Neural cell (in vitro differentiated cells): ENCODE data around the gene CEP120. TPM values are rescaled to one million over a fixed set of nuclear protein-coding genes. Genes with fewer than 3 reads are reported as not detected.
A peak's percentile ranks its signal among the peaks of the same experiment; 100 is the strongest.
"Not testable (repeated sequence)": the region's sequence is repeated elsewhere in the genome, so short reads cannot be mapped to it uniquely, and the experiment has no call there.

Source experiments
- H2AFZ ChIP-seq: fragments of 200-600, 300-800 bp; sonication (generic), shearing (Covaris generic); 2 replicates; pipeline ENCODE4 v1.6.0; 2014; ENCODE audit warnings: low read depth, mild to moderate bottlenecking, antibody characterized with exemption, low read length, moderate library complexity
- H3F3A ChIP-seq: fragments of 200-600 bp; shearing (Covaris generic); 2 replicates; pipeline ENCODE4 v1.6.1; 2016; ENCODE audit warnings: mild to moderate bottlenecking, moderate library complexity, mixed read lengths, antibody characterized with exemption, low read length; ENCODE audit not compliant: insufficient read depth, poor library complexity, severe bottlenecking
- H3K27ac ChIP-seq: fragments of 200-600, 300-800 bp; sonication (generic), shearing (Covaris generic); 2 replicates; pipeline ENCODE4 v1.5.1; 2014; ENCODE audit warnings: mild to moderate bottlenecking, low read length, moderate library complexity
- H3K27me3 ChIP-seq: fragments of 300-800, 200-600 bp; sonication (generic), shearing (Covaris generic); 2 replicates; pipeline ENCODE4 v1.6.0; 2014; ENCODE audit warnings: mild to moderate bottlenecking, low read depth, low read length, moderate library complexity; ENCODE audit not compliant: insufficient read depth
- H3K36me3 ChIP-seq: fragments of 300-800, 200-600 bp; sonication (generic), shearing (Covaris generic); 2 replicates; pipeline ENCODE4 v1.5.1; 2014; ENCODE audit warnings: mild to moderate bottlenecking, antibody characterized with exemption, low read length, moderate library complexity; ENCODE audit not compliant: insufficient read depth
- H3K4me2 ChIP-seq: fragments of 300-800, 200-600 bp; sonication (generic), shearing (Covaris generic); 2 replicates; pipeline ENCODE4 v1.6.0; 2014; ENCODE audit warnings: mild to moderate bottlenecking, low read length
- H3K4me3 ChIP-seq: fragments of 300-800, 200-600 bp; sonication (generic), shearing (Covaris generic); 2 replicates; pipeline ENCODE4 v1.5.1; 2014; ENCODE audit warnings: mild to moderate bottlenecking, low read length, moderate library complexity
- H3K79me2 ChIP-seq: fragments of 200-600 bp; shearing (Covaris generic); replicated peaks from 2 replicates; pipeline ENCODE4 v1.6.0; 2014; ENCODE audit warnings: mild to moderate bottlenecking, low read length, moderate library complexity; ENCODE audit not compliant: insufficient read depth
- H3K9ac ChIP-seq: fragments of 300-800, 200-600 bp; sonication (generic), shearing (Covaris generic); 2 replicates; pipeline ENCODE4 v1.6.1; 2016; ENCODE audit warnings: mild to moderate bottlenecking, low read length, mixed read lengths
- H3K9me2 ChIP-seq: fragments of 200-600 bp; shearing (Covaris generic); 2 replicates; pipeline ENCODE4 v1.6.1; 2016; ENCODE audit warnings: mild to moderate bottlenecking, low read length, mixed read lengths; ENCODE audit not compliant: insufficient read depth
- H3K9me3 ChIP-seq: fragments of 200-600, 300-800 bp; sonication (generic), shearing (Covaris generic); 2 replicates; pipeline ENCODE4 v1.6.1; 2016; ENCODE audit warnings: mild to moderate bottlenecking, mixed run types, low read length, moderate library complexity, mixed read lengths
- H4K20me1 ChIP-seq: fragments of 200-600 bp; shearing (Covaris generic); 2 replicates; pipeline ENCODE4 v1.6.1; 2016; ENCODE audit warnings: mild to moderate bottlenecking, mixed run types; ENCODE audit not compliant: insufficient read depth
- EP300 ChIP-seq: fragments of 450-650 bp; conservative IDR thresholded peaks from 2 replicates; pipeline ENCODE4 v1.6.1; 2014; ENCODE audit warnings: antibody characterized with exemption, mild to moderate bottlenecking, moderate library complexity; ENCODE audit not compliant: poor library complexity, severe bottlenecking
- EZH2 ChIP-seq: fragments of 200-600, 300-800 bp; shearing (Covaris generic), sonication (generic); IDR thresholded peaks from 2 replicates; pipeline ENCODE4 v1.6.1; 2014; ENCODE audit warnings: antibody characterized with exemption, low read length, borderline replicate concordance, mild to moderate bottlenecking; ENCODE audit not compliant: insufficient read depth, poor library complexity, severe bottlenecking
- MXI1 ChIP-seq: fragments of 450-650 bp; conservative IDR thresholded peaks from 2 replicates; pipeline ENCODE4 v1.6.1; 2014; ENCODE audit warnings: antibody characterized with exemption, mild to moderate bottlenecking; ENCODE audit not compliant: poor library complexity, severe bottlenecking
- POLR2AphosphoS5 ChIP-seq: IDR thresholded peaks from 2 replicates; pipeline ENCODE4 v1.6.1; 2012
- RAD21 ChIP-seq: fragments of 450-650 bp; conservative IDR thresholded peaks from 2 replicates; pipeline ENCODE4 v1.6.1; 2014; ENCODE audit warnings: antibody characterized with exemption, mild to moderate bottlenecking, moderate library complexity
- SMC3 ChIP-seq: fragments of 450-650 bp; conservative IDR thresholded peaks from 2 replicates; pipeline ENCODE4 v1.6.1; 2014; ENCODE audit warnings: antibody characterized with exemption, mild to moderate bottlenecking, moderate library complexity; ENCODE audit not compliant: poor library complexity
- TAF1 ChIP-seq: IDR thresholded peaks from 2 replicates; pipeline ENCODE4 v1.6.1; 2012; ENCODE audit warnings: low read depth
- polyA plus RNA-seq: library from polyadenylated mRNA; depleted of rRNA; stranded (reverse); fragments of >200 nt; gene quantifications from 2 replicates; pipeline ENCODE4 v1.2.3, GENCODE V29; 2014
- TF ChIP-seq, protein P1 (sequence below): fragments of 450-650 bp; IDR thresholded peaks from 2 replicates; pipeline ENCODE4 v1.5.1; 2014; ENCODE audit warnings: antibody characterized with exemption, mild to moderate bottlenecking, moderate library complexity; ENCODE audit not compliant: poor library complexity, severe bottlenecking
- TF ChIP-seq, protein P2 (sequence below): IDR thresholded peaks from 2 replicates; pipeline ENCODE4 v1.6.1; 2012; ENCODE audit warnings: borderline replicate concordance

Gene CEP120
- polyA plus RNA-seq, 1 donor from 2014 or later = 33.2 TPM

DNA sequence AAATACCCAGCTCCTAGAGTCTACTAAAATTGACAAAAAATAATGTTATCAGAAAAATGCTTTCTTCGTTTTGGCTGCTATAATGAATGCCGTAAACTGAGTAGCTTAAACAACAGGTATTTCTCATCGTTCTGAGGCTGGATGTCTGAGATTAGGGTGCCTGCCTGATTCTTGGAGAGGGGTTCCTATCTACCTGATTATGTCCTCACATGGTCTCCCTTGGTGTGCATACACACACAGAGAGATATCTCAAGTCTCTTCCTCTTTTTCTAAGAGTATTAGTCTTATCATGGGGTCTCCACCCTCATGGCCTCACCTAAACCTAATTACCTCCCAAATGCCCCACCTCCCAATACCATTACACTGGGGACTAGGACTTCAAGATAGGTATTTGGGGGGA, 48.2 kb upstream of the CEP120 start:
- Histone ChIP-seq H4K20me1 (no peaks in the 10 kb centered on the region), H3K9me2 (no peaks in the 10 kb centered on the region), H2AFZ (no peak overlapping the region), H3K27me3 (no peaks in the 10 kb centered on the region), H3K36me3 (no peaks in the 10 kb centered on the region), H3K9ac (no peak overlapping the region), H3K4me2 (no peak overlapping the region), H3K79me2 (no peaks in the 10 kb centered on the region), H3K9me3 (no peaks in the 10 kb centered on the region), H3F3A (no peaks in the 10 kb centered on the region), H3K4me3 (no peak overlapping the region), H3K27ac (peak overlapping the region; percentile 51)
- no peak for TF ChIP-seq MXI1
- TF ChIP-seq EP300 = no peak
- no peak for TF ChIP-seq TAF1
- TF ChIP-seq, protein P1, sequence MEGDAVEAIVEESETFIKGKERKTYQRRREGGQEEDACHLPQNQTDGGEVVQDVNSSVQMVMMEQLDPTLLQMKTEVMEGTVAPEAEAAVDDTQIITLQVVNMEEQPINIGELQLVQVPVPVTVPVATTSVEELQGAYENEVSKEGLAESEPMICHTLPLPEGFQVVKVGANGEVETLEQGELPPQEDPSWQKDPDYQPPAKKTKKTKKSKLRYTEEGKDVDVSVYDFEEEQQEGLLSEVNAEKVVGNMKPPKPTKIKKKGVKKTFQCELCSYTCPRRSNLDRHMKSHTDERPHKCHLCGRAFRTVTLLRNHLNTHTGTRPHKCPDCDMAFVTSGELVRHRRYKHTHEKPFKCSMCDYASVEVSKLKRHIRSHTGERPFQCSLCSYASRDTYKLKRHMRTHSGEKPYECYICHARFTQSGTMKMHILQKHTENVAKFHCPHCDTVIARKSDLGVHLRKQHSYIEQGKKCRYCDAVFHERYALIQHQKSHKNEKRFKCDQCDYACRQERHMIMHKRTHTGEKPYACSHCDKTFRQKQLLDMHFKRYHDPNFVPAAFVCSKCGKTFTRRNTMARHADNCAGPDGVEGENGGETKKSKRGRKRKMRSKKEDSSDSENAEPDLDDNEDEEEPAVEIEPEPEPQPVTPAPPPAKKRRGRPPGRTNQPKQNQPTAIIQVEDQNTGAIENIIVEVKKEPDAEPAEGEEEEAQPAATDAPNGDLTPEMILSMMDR = no peak
- TF ChIP-seq POLR2AphosphoS5 = no peak
- TF ChIP-seq RAD21 = no peak
- TF ChIP-seq, protein P2, sequence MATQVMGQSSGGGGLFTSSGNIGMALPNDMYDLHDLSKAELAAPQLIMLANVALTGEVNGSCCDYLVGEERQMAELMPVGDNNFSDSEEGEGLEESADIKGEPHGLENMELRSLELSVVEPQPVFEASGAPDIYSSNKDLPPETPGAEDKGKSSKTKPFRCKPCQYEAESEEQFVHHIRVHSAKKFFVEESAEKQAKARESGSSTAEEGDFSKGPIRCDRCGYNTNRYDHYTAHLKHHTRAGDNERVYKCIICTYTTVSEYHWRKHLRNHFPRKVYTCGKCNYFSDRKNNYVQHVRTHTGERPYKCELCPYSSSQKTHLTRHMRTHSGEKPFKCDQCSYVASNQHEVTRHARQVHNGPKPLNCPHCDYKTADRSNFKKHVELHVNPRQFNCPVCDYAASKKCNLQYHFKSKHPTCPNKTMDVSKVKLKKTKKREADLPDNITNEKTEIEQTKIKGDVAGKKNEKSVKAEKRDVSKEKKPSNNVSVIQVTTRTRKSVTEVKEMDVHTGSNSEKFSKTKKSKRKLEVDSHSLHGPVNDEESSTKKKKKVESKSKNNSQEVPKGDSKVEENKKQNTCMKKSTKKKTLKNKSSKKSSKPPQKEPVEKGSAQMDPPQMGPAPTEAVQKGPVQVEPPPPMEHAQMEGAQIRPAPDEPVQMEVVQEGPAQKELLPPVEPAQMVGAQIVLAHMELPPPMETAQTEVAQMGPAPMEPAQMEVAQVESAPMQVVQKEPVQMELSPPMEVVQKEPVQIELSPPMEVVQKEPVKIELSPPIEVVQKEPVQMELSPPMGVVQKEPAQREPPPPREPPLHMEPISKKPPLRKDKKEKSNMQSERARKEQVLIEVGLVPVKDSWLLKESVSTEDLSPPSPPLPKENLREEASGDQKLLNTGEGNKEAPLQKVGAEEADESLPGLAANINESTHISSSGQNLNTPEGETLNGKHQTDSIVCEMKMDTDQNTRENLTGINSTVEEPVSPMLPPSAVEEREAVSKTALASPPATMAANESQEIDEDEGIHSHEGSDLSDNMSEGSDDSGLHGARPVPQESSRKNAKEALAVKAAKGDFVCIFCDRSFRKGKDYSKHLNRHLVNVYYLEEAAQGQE = no peak
- no peak for TF ChIP-seq EZH2
- TF ChIP-seq SMC3 = no peak

DNA sequence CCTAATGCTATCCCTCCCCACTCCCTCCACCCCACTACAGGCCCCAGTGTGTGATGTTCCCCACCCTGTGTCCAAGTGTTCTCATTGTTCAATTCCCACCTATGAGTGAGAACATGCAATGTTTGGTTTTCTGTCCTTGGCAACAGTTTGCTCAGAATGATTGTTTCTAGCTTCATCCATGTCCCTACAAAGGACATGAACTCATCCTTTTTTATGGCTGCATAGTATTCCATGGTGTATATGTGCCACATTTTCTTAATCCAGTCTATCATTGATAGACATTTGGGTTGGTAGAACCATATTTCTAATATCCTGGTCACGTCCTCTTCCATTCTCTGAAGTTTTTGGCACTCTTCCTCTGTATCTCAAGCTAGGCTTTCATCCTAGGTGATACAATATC, 43.6 kb upstream of the CEP120 start:
- H3K9me3 ChIP-seq, H3K27me3 ChIP-seq, H3F3A ChIP-seq, H3K9me2 ChIP-seq, H4K20me1 ChIP-seq, H3K27ac ChIP-seq, H3K79me2 ChIP-seq, H2AFZ ChIP-seq, H3K4me3 ChIP-seq, H3K4me2 ChIP-seq, H3K36me3 ChIP-seq, H3K9ac ChIP-seq: not testable (repeated sequence)

DNA sequence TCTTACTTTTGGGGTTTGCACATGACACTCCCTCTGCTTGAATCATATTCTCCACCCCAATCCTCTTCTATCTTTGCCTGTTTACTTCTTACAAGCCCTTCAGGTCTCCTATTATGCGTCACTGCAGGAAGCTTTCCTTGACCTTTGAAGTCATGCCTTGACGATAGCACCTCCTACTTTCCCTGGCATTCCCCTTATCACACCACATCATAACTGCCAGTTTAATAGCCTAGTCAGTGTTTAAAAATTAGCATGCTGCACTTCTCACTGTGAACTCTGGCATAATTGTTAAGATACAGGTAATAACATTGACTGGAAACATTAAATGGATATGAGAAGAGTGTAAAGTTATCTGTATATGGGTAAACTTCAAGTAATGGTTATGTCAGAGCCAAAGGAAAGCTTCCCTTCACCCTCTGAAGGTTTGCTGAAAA, 37.1 kb upstream of the CEP120 start:
- Histone ChIP-seq H4K20me1 (no peaks in the 10 kb centered on the region), H3K27me3 (no peaks in the 10 kb centered on the region), H3K36me3 (no peaks in the 10 kb centered on the region), H3K4me3 (no peak overlapping the region), H3K9me2 (no peaks in the 10 kb centered on the region), H2AFZ (no peak overlapping the region), H3K9ac (no peak overlapping the region), H3K79me2 (no peaks in the 10 kb centered on the region), H3K4me2 (no peak overlapping the region), H3K9me3 (no peaks in the 10 kb centered on the region), H3K27ac (no peak overlapping the region), H3F3A (no peaks in the 10 kb centered on the region)
- no peak for TF ChIP-seq EZH2
- no peak for TF ChIP-seq EP300
- no peak for TF ChIP-seq TAF1
- TF ChIP-seq RAD21 = no peak
- TF ChIP-seq, protein P1 = no peak
- no peak for TF ChIP-seq MXI1
- TF ChIP-seq POLR2AphosphoS5 = no peak
- TF ChIP-seq, protein P2 = no peak
- TF ChIP-seq SMC3 = no peak
